HG03045 (cell line): Measurements from ENCODE around the gene LHFPL4.

Source experiments
- ATAC-seq: cut with Tn5 transposase; IDR thresholded peaks from one replicate; pipeline ENCODE4 v1.9.1; 2021; ENCODE audit warnings: mild to moderate bottlenecking, moderate library complexity; ENCODE audit not compliant: unreplicated experiment

LHFPL4 gene

GRCh38 chr3:9476935-9477334, 76.7 kb downstream of the LHFPL4 start:
- no peak for ATAC-seq

- ATAC-seq: no peak
Measured at GRCh38 chr3:9474482-9474881, 79.1 kb downstream of the LHFPL4 start.

GRCh38 chr3:9473496-9474065, 80.0 kb downstream of the LHFPL4 start:
- no peak for ATAC-seq

- ATAC-seq: no peak
Measured at GRCh38 chr3:9469986-9470385, 83.6 kb downstream of the LHFPL4 start.

GRCh38 chr3:9468460-9468859, 85.2 kb downstream of the LHFPL4 start:
- ATAC-seq: no peak

- ATAC-seq: no peak
Measured at GRCh38 chr3:9467451-9467850, 86.2 kb downstream of the LHFPL4 start.

- ATAC-seq: no peak
Measured at GRCh38 chr3:9455596-9456131, 98.0 kb downstream of the LHFPL4 start.

GRCh38 chr3:9452417-9452816, 101.2 kb downstream of the LHFPL4 start:
- ATAC-seq: no peak

GRCh38 chr3:9450991-9451390, 102.6 kb downstream of the LHFPL4 start:
- no peak for ATAC-seq

- ATAC-seq: no peak
Measured at GRCh38 chr3:9450126-9450525, 103.5 kb downstream of the LHFPL4 start.

- ATAC-seq: no peak
Measured at GRCh38 chr3:9448643-9449042, 105.0 kb downstream of the LHFPL4 start.
